SK-MEL-5 (cell line): ENCODE results near the gene SCN2B. TPM values are rescaled to one million over a fixed set of nuclear protein-coding genes. Genes with fewer than 3 reads are reported as not detected.

ENCODE experiments used
- DNase-seq: peaks from one replicate; pipeline ENCODE4 v3.0.0-alpha.2; 2016; ENCODE audit warnings: low read depth, low spot score
- in situ Hi-C: cut with HindIII; loops from 2 replicates; pipeline ENCODE4 v1.10.0; 2016; ENCODE audit warnings: low sequenced_read_pairs, high pct_unique_total_duplicates, low pct_unique_long_range_greater_than_20kb
- total RNA-seq: library from RNA; depleted of rRNA; stranded (reverse); fragments of >200 nt; shearing (Covaris generic); gene quantifications from 2 replicates; pipeline ENCODE4 v1.2.3, GENCODE V29; 2014

SCN2B gene
- total RNA-seq, 1 experiment from 2014 or later, result not detected

DNA sequence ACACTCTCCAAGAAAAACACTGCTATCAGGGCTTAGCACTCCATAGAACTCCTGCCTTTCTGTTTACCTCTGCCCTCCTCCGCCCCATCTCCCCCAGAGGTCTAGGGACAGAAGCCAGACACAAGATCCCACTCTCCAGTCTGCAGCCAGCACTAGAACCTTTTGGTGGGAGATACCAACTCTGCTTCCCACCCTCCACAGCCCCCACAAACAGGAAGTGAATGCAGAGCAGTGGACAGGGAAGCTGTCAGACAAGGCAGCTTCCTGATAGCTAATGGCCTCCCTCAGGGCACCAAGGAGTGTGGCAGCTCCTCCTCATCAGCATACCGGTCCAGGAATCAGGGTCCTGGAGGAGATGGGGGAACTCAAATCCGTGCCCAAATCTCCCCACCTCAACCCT is 28.9 kb downstream of the SCN2B start:
- in situ Hi-C loops, result no loop called here
- no peak for DNase-seq

DNA sequence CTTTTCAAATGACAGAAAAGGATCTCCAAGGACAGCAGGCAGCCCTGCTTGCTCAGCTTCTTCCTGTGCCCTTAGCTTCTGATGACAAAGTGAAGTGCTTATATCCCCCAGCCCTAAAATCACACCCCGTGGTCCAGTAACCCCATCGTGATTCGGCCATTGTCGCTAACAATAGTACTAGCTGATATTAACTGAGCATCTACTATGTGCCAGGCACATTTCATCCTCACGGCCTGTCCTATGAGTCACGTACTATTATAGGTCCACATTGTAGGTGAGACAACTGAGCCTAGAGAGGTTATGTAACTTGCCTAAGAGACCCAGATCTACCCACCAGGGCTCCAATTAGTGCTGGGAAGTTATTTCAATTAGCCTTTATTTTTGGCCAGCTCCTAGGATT is 29.9 kb downstream of the SCN2B start:
- no peak for DNase-seq
- in situ Hi-C loops, result no loop called here

DNA sequence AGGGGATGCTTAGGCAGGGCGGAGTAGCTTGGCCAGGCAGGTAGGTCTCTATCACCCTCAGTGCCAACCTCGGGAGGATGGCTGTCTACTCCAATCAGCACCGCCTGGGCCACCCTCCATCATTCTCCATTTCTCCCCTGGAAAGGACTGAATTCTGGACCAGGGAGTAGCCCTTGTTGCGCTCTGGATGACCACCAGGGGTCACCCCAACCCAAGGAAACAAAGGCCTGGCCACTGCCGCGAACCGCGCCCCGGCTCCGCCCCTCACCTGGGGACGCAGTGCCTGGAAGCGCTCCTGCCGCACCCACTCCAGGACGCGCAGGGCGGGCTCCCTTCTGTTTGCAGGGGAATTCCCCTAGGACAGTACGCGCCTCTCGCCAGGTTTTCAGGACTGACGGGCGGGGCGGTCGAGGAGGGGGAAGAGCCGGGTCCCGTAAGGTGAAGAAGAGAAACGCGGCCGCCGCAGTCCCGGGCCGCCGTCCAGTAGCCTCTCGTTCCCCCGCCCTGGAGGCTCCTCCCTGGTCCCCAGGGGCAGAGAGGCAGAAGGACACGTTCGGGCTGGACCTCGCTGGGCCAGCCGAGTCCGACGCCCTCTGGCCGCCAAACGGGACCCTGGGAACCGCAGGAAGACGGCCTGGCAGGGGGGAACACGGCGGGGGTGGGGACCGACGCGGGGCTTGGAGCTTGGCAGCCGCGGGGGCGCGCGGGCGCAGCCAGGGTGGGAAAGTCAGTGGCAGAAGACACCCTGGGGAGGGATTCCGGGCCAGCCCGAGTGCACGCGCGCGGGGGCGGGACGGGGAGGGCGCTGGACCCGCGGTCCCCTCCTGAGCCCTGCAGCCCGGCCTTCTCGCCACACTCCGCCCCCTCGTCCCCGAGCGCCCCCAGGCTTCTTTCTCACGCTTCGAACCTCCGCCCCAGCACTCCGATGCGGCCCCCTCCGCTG is 30.9 kb downstream of the SCN2B start:
- peak; percentile 70 for DNase-seq
- in situ Hi-C loops, result no loop called here

DNA sequence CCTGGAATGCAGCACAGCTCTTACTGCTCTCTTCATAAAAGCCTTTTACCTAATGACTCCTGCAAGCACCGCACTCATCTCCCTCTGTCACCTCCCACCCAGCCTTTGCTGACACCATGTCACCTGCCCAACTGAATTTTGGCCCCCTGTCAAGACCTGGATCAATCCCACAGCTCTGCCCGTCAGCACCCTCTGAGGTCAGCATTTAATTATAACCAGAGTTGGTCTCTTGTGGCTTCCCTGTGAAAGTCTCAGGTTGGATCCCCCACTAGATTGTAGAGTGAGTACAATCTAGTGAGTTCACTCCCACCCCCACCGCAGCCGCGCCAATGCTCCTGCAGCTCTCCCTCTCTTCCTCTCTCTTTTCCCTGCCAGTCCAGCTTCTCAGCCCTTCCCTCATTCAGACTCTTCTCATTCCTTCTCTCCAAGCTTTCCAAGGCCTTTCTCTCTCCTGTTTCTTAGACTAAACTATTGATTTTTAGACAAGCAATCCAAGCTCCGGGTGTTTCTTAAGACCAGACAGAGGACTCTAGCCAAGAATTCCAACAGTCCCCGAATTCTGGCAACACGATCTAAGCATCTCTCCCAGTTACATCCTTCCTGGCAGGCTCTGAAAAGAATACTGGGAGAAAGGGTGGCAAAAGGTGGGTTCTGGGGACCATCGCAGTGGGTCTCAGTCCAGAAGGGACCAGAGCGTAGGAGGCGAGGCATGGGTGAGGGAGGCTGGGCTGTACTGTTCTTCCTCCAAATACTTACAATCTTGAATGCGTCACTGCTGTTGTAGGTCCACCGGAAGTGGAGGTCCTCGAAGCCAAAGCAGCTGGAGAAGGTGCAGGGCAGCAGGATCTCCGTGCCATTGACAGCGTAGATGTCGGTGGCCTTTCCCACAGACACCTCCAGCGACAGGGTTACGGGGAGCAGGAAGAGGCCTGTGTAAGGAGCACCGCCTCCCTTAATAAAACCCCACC is 31.9 kb downstream of the SCN2B start:
- in situ Hi-C loops, result no loop called here

DNA sequence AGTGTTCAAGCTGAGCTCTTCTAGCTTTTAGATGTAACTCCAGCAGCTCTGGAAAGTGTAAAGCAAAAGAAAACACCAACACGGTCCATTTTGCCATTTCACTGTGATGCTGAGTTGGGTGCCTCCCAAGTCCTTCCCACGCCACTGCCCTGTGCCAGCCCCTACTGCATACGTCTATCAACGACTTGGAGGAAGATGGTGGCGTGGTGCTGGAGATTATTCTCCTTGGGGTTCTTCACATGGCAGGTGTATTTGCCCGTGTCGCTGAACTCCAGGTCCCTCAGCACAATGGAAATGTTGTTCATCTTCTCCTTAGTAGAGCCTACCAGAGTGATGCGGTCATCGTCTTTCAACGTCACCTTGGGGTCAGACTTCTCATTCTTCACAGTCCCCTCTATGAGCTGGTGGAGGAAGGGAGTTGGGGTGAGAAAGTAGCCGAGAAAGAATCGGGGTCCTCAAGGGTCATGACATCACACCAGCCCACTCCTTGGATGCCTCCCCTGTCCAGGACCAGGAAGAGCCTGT is 32.7 kb downstream of the SCN2B start:
- in situ Hi-C loops, result no loop called here

More for the DNA sequence above, 31.9 kb downstream of the SCN2B start:
- DNase-seq, result no peak

DNA sequence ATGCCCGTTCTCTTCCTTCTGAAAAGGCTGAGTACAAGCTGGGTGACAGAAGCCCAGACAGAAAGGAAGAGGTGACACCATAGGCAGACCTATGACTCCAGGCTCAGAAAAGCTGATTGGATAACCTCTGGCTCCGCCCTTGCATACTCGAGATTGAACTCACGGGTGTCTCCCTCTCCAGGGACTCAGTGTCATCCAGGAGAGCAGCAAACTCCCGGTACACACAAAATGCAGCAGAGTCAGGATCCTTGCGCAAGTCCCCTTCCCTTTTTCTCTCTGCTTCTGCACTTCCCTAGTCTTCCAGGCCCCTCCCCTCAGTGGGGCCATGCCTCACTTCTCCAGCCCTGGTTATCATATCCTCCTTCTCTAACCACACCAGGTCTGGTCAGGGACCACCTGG is 33.6 kb downstream of the SCN2B start:
- DNase-seq, result no peak
- in situ Hi-C loops, result no loop called here

More for the DNA sequence above, 32.7 kb downstream of the SCN2B start:
- no peak for DNase-seq

DNA sequence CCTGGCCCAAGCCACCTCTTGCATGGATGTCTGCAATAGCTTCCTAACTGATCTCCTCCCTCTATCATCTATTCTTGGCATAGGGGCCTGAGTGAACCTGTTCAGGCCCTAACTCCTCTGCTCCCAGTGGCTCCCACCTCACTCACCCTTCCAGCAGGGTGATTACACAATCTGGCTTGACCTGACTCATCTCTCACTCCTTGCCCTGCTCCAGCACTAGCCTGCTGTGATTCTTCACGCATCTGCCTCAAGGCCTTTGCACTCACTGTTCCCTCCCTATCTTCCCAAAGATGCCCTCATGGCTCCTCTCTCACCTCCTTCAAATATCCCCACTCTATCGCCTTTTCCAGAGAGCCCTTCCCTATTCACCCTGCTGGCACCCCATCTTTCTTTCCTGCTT is 34.4 kb downstream of the SCN2B start:
- DNase-seq, result no peak
- in situ Hi-C loops, result no loop called here

DNA sequence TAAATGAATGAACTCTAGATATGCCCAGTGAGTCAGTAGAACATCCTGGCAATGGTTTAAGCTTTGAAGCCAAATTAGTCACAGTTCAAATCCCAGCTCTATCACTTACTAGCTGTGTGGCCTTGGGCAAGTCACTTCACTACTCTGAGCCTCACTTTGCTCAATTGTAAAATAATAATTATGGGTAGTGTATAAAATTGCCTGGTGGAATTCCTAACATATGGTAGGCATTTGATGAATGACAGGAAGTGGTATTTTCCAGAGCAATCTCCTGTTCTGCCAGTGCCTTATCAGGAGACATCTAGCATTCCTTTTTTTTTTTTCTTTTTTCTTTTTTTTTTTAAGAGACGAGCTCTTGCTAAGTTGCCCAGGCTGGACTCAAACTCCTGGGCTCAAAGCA is 36.9 kb downstream of the SCN2B start:
- in situ Hi-C loops, result no loop called here
- peak; percentile 8 for DNase-seq

DNA sequence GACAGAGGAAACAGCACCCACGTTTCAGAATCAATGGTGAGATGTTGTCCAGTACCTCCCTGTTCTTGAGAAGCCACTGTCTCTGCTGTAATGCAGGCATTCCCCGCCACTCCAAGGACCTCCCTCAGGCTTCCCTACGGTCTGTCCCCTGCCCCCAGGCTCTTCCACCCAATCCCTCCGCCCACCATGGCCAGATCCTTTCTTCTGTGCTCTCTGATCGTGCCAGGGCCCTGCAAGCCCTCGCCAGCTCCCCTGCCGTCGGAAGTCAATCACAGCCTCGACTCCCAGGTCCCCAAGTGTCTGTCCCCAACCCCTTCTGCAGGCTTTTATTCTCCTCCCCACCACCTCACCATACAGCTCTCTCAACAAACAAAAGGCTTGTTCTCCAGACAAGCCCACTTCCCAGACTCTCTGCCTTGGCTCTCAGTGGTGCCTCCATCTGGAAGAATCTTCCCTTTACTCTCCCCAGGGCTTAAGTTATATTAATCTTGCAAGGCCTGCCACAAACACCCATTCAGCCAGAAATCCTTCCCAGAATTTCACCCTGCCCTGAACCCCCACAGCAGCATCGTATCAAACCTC is 37.5 kb downstream of the SCN2B start:
- in situ Hi-C loops, result no loop called here
- DNase-seq, result no peak

DNA sequence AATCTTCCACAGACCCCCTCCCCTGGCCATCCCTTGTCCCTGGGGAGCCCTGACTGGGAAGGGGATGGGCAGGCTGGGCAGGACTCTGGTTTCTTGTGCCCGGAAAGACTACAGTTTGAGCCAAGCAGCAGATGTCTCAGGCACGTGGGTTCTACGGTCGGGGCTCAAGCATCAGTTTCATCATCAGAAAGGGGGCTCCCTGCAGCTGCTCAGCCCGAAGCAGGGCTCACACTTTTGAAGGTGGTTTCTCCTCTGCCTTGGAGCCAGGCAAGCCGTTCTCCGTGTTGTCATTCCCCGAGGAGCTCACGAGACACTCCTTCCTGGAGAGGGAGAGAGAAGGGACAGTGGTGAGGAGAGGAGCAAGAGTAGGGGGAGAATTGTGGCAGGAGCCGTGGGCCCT is 39.6 kb downstream of the SCN2B start:
- DNase-seq, result no peak
- in situ Hi-C loops, result no loop called here

DNA sequence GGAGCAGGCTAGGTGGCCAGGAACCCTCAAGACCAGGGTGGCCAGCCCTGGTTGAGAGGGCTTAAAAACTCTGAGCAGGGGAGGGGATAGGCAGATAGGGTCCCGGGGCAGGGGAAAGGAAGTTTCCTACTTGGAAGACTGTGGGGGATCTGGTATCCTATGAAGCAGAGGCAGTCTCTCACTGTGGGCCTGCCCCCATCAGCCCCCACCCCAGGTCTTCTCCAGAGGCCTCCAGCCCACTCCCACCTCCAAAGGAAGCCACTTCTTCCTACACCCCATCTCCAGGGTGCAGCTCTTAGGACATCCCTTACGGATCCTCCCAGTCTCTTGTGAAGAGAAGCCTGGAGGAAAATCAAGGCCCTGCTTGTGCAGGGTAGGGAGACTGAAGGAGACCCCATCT is 40.1 kb downstream of the SCN2B start:
- in situ Hi-C loops, result no loop called here
- DNase-seq, result no peak

DNA sequence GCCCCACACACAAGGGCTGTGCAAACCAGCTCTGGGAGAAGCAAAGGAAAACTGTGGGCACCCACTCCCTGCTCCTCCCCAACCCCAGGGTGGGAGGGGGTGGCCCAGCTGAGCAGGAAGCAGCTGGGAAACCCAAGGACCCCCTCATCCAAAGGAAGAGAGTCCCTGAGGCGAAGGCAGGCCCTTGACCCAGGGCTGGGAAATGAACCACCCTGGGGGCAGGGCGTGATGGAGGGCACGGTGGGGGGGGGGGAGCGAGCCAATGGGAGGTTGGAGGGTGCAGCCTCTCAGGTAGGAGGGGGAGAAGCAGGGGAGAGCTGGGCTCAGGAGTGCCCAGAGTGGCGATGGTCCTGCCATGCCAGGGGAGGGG is 40.7 kb downstream of the SCN2B start:
- DNase-seq, result no peak
- in situ Hi-C loops, result no loop called here

DNA sequence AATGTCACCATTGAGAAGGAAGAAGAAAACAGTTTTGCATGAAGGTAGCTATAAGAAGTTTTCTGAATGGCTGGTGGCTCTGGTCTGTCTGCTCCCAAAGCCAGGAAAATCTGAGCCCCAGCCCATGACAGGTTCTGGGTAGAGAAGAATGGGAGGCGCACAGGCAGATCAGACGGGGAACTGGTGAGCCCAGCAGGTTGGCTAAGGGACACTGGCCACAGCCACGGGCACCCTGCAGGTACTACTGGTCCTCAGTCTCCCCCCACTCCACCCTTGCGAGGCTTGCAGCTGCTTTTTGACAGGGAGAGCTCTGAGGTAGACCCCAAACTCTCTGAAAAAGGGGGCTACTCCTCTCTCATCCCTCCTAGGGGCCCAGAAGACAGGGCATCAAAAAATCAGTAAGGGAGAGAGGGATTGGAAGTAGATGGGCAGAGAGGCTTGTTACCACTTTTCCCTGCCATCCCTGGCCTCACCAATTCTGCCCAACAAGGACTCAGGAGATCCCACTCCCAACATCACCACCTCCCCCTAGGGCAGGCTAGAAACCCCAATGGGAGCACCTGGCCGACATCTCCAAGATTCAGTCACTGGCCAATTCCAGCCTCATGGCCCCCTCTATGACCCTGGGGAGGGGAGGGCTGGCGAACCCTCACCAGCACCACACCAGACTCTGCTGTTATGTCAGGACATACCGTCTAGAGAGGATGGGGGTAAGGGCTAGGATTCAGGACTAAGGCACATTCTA is 41.2 kb downstream of the SCN2B start:
- no peak for DNase-seq
- in situ Hi-C loops, result no loop called here

DNA sequence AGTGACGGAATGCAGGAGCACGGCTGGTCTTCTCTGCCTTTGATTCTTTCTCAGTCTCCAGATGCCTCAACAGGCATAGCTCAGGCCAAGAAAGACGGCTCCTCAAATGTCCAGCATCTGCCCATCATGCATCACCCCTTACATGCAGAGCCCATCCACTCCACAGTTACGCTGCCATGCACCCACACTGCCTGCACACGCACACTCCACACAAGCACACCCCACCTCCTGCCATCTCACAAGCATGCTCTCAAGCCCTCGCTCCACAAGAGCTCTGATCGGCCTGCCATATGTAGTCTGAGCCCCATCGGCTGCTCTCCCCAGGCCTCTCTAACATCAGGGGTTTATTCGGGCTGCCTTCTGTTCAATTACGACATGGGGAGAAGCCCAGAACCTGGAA is 42.6 kb downstream of the SCN2B start:
- DNase-seq, result no peak
- in situ Hi-C loops, result no loop called here

DNA sequence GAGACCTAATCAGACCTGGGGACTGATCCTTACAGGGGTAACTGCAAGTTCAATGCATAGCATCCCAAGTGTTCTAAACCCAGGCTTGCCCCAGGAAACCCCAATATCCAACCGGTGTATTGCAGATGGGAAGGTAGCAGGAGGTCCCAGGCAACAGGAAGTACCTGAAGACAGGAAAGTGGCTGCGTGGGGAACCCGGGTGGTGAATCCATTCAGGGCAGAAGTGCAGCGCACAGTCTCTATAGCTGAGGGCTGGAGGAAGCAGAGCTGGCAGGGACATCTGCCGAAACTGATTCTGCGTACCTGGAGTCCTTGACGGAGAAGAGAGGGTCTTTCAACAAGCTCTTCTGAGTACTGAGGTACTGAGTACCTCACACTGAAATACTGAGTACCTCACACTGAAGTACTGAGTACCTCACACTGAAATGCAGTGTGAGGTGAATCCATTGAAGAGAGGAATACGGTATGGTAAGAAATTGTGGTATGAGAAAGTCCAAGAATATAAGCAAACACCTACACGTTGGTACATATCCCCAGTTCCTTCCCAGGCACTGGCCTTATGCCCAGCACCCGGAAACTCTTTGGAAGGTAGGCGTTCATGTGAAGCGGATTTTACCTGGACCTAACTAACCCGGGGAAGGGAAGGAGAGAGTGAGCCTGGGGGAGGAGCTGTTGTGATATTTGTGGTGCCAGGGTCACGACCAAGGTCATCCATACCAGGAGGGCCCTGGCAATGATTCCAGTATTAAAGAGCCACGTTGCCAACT is 43.9 kb downstream of the SCN2B start:
- in situ Hi-C loops, result no loop called here
- DNase-seq, result no peak

DNA sequence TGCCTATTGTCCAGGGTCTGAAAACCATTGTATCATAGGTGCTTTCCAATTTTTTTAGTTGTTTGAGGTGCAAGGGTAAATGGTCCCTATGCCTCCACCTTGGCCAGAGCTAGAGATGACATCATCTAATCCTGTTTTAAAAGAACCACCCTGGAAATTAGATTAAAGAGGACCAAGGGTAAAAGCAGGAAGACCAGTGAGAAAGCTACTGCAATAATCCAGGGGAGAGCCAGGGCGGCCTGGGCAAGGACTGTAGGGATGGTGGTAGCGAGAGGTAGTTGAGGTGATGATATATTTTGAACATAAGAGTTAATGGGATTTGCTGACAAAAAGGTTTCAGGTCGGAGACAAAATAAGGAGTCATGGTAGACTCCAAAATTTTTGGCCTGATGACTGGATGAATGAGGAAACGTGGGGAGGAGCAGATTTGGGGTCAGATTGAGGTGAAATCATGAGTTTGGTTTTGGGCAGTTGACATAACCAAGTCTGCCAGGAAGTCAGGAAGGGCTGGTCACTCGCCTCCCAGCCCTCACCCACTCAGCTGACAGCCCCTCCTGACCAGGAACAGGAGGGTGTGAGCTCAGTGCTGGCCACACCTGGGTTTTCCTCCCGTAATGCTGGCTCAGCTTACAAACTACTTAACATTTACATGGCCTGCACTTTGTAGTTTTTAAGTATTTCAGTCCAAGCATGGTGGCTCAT is 46.8 kb downstream of the SCN2B start:
- DNase-seq, result no peak
- in situ Hi-C loops, result no loop called here
